CD4-positive, alpha-beta T cell treated with Interleukin-2 at 100 ng/mL for 4 hours (primary cell): Measurements from ENCODE around the gene SIGLEC12.

Source experiments
- DNase-seq: peaks from one replicate; pipeline ENCODE4 v3.0.0-alpha.2; 2020; ENCODE audit warnings: low spot score

The SIGLEC12 gene

DNA sequence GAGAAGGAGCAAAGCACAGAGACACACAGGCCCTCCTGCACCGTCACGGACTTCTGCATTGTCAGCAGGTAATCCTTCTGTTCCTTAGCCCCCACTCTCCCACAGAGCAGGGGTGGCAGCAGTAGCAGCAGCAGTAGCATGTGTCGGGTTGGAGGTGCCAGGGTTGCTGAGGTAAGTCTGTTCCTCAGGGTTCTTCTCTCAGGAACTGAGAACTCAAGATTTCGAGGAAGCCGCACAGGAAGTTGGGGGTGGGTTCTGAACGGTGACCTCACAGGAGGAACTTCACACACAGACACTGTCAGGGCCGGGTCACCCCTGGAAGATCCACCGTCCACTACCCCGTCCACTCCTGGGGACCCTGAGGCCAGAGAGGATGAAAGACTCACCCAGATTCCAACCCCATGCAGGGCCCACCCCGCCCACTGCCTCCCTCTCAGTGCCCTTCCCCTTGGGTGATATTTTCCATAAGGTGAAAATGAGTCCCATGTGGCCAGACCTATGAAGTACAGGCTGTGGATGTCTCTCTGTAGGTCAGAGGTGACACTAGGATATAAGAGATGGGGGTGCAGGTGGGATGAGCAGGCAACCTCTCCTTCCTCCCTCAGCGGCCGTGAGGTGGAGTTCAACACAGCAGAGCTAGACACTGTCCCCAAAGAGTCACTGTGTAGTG, at the start of gene SIGLEC12:
Gene SIGLEC12, minus strand, starts transcription at position 207 of the 670 bp plus-strand sequence. Its CDS starts 67 bp downstream, at position 140.
- no peak for DNase-seq

DNA sequence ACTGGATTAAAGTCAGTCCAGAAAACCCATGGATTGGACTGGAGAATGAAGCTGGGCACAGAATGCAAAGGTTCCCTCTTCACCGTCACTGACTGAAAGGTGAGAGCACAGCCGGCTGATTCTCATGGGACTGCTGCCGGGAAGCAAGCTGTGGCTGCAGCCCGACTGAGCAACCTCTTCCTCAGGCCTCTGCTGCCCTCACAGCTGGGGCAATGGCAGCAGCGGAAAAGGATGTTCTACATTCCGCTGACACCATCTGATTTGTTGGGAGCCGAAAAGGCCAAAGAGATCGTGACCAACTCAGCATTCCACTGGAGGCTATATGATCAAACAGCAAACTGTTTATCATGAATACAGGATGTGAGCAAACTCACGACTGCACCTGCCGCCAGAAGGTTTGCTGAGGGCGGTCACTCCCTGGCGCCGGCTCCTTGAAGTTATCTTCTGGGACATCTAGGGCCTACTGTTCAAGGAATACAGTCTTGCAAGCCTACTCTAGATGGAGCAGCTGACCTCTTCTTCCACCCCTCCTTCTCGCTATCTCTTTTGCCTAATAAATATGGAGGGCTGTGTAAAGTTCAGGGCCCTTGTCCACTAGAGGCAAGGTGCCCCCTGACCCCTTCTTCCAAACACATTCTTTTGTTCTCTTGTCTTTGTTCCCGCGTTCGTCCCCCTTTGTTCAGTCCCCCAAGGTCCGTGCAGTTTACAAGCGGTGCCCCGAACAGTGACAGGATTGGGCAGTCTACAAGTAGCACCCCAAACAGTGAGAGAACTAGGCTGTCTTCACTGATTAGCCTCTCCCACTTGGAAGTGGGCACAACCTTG, 49.5 kb upstream of the SIGLEC12 start:
- DNase-seq: no peak

DNA sequence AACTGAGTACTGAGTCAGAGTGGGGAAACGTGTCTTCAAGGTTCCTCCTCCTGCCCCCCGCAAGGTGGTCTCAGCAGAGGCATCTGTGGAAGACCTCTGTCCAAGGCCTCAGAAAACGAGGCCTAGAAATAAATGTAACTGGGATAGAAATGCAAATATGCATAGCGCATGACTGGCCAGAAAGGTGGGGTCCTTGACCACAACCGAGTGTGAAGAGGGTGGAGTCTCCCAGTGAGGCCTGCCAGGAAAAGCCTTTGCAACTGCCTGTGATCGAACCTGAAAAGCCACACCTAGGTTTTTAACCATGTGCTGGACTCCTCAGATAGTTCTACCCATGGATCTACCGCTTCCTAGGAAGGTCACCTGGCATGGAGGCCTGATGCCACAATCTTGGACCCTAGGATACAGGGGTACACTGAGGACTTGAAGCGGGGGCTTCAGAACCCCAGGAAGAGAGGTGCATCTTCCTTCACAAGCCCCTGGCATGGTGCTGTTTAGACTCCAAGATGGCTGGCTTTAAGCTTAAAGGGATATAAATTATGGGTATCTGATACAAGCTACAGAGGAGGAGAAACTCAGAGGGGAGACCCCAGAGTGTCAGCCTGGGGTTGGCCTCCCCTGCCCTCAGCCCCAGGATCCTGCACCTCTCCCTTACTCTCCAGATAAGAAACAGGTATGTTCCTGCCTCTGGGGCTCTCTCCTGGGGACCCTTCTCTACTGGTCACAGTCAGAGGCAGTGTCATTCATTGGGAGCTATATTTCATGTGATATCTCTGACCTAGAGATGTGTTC, 48.1 kb upstream of the SIGLEC12 start:
- no peak for DNase-seq

DNA sequence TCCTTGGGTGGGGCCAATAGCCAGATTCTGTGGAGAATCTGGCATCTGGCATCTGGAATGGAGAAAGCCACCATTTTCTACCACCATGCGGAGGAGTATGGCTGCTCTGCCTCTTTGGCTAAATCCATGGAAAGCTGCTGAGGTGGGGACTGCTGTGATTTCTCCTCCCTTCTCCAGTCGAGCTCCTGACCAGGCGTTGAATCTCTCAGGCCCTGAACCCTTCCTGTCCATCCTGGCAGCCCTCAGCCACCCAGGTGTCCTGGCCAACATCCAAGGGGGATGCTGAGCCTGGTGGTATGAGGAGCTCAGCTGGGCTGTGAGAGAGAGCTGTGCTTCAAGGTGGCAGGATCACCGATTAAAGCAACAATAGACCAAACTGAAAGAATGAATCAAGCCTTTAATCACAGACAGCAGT, 47.3 kb upstream of the SIGLEC12 start:
- no peak for DNase-seq

DNA sequence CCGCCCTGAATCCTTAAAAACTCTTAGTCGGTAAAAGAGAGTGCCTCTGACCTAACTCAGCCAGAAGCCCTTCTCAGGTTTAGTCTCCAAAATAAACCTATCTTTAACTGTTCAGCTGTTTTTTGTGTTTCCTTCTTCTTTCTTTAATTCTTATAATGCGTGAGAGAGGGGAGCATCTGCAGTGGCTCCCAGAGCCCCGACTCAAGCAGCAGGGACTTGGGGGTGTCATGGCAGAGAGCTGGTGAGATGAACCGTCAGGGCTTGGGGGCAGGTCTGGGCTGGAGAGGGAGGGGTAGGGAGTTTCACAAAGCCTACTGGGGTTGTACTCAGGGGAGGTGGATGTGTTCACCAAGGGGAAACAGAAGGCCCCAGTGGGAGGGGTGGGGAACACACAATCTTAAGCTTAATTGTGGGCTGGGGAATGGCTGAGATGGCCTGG, 46.6 kb upstream of the SIGLEC12 start:
- DNase-seq: no peak

DNA sequence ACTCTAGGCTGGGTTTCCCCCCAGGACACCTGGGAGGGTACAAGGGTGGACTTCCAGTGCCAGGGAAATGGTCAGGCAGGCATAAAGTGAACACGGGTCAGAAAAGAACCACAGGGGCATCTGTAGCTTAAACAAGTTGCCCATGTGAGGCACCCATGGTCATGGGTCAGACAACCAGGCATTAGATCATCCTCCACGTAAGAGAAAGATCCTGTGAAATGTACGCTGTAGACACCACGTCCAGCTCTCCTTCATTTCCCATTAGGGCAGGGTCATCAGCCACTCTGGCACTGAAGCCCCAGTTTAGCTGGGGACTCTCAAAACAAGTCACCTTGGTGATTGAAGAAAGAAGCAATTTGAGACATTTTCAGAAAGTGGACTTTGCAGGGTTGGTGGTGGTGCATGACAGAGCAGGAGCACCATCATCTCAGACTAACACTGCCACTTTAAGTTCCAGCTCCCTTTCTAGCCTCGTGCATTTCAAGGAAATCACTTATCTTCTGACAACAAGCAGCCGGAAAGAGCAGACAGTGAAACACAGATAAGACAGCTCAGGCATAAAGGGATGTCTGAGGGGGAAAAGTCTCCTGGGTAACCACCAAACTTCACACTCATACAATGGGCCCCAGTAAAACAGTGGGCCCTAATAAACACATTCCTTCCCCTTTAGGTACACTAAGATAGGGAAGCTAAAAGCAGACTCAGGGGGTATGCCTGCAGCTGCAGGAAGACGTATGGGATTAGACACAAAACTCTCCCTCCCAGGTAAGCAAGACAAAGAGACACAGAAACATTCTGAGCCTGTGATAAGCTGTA, 46.0 kb upstream of the SIGLEC12 start:
- DNase-seq: no peak

DNA sequence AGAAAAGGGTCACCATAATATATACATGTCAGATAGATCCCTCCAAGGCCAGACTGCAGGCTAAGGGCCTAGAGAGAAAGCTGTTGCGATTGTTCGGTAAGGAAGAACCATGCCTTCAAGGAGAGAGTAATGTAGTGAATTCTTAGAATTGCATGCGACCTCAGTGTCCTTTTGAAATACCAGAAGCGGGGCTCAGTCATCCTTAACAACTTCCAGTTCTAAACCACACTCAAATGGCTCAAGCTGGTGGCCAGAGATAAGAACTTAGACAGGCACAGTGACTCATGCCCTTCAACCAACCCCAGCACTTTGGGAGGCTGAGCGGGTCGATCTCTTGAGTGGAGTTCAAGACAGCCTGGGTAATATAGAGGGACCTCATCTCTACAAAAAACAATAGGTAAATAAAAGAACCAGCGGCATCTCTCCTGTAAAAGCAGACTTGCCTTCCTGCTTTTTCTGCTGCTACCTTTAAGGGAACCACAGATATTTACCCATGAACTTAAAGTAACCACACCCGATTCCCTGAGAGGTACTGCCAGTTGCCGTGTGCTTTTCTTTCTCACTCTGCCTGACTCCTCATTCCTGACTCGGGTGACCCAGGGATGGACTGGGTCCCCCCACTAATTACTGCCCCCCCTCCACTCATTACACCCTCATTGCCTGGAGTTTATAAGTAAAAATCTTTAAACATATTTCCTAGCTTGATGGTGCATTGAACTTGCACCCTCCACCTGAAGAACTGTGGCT, 45.2 kb upstream of the SIGLEC12 start:
- DNase-seq: no peak

DNA sequence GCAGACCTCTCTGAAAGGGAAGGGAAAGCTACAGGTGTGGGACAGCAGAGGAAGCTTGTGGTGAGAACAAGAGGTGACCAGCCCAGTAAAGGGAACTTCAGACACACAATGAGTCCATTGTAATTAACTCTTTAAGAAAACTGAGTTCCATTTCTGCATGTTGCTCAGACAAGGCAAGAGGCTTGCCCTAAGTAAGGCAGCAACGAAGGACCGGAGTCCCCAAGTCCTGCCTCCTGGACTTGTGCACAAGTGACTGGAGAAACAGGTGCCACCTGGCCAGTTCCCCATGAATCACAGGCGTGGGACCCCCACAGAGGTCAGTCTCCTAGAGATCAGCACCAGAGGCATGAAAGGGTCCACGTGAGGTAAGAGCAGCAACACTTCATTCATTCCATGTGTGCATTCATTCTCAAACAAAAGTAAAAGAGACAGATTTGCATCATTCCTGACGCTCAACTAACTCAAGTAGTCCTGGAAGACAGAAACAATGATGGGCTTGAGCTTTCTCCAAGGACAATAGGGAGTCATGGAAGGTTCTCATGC, 44.6 kb upstream of the SIGLEC12 start:
- no peak for DNase-seq

DNA sequence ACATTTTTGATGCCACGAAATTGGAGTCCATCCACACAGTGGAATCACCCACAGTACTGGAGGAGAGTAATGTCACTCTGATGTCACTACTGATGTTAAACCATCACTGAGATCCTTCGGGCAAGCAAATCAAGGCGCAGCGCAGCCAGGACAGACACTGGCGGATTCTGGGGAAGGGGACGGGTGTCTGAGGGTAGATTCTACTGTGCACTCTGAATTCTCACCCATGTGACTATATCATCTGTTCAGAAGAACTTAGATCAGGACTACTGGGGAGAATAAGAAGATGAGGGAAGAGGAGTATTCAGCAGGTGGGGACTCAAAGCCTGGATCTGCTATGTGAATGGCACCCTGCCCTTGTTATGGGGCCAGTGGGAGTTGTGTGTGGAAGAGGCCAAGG, 42.4 kb upstream of the SIGLEC12 start:
- DNase-seq: no peak

DNA sequence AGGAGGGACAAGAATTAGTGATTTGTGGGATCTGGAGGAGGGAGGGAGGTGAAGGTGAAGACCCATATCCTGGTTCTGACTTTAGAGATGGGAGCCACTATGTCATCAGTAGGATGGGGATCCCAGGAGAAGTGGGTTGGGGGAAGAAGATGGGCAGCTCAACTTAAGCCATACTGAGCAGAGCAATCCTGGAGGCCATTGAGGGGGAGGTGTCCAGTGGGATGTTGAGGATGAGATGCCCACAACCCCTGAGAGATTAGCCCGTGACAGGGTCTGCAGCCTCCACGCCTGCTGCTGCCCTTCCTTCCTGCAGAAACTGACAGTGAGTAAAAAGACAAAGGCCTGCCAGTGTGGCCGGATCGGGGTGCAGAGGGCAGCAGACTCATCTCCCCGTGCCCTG, 41.1 kb upstream of the SIGLEC12 start:
- DNase-seq: no peak

DNA sequence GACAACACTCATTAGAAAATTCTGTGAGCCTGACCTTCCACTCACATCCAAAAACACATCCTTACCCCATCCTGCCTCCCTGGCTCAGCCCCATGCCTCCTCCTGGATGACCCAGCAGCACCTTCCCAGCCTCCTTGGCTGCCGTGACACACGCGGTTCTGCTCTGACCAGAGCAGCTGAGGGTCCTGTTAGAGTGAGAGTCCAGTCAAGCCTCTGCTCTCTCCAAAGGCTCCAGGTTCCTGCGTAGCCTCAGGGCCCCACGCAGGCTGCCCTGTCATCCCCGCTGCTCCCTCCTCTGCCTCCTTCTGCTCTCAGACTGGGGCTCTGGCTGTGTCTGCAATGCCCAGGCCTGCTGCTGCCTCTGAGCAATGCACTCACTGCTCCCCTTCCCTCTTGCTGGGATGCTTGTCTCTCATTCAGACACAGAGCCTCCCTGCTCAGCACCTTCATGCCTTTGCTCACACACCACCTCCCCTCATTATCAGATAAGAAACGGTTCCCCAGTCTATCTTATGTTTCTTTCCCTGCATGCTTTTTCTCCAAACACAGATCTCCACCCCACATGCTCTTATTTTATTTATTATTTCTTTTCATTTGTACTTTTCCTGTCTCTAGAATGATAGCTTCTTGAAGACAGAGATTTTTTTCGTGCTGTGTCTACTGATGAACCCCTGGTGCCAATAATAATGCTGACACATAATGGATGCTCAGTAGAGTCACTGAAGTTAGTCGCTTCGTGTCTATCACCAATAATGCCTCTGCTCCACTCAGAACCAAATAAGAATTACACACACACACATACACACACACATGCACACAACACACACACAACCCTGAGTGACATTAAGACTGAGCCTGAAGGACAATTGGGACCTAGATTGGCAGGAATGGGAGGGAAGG, 40.1 kb upstream of the SIGLEC12 start:
- DNase-seq: no peak

DNA sequence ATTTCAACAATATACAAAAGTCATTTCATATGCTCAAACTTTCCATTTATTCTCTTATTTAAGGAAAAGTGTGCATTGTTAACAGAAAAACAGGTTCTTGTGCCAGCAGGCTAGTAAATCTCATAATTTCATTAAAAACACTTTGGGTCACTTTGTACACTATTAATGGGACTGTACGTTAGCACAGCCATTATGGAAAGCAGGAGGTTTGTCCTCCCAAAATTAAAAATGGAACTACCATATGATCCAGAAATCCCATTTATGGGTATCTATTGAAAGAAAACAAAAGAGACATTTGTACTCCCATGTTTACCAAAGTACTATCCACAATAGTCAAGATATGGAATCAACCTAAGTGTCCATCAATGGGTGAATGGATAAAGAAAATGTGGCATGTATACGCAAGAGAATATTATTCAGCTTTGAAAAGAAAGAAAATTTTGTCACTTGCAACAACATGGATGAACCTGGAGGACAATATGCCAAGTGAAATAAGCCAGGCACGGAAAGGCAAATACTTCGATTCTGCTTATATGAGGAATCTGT, 38.3 kb upstream of the SIGLEC12 start:
- no peak for DNase-seq

DNA sequence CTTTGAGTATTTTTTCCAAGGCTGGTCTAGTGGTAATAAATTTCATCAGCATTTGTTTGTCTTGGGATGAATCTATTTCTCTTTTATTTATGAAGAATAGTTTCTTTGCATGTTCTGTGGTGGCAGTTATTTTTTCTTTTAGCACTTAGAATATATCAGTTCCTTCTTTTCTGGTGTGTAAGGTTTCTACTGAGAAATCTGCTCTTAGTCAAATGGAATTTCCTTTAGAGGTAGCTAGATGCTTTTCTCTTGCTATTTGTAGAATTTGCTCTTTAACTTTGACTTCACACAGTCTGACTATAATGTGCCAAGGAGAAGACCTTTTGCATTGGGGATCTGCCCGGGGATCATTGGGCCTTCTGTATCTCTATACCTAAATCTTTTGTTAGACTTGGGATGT, 33.9 kb upstream of the SIGLEC12 start:
- no peak for DNase-seq

DNA sequence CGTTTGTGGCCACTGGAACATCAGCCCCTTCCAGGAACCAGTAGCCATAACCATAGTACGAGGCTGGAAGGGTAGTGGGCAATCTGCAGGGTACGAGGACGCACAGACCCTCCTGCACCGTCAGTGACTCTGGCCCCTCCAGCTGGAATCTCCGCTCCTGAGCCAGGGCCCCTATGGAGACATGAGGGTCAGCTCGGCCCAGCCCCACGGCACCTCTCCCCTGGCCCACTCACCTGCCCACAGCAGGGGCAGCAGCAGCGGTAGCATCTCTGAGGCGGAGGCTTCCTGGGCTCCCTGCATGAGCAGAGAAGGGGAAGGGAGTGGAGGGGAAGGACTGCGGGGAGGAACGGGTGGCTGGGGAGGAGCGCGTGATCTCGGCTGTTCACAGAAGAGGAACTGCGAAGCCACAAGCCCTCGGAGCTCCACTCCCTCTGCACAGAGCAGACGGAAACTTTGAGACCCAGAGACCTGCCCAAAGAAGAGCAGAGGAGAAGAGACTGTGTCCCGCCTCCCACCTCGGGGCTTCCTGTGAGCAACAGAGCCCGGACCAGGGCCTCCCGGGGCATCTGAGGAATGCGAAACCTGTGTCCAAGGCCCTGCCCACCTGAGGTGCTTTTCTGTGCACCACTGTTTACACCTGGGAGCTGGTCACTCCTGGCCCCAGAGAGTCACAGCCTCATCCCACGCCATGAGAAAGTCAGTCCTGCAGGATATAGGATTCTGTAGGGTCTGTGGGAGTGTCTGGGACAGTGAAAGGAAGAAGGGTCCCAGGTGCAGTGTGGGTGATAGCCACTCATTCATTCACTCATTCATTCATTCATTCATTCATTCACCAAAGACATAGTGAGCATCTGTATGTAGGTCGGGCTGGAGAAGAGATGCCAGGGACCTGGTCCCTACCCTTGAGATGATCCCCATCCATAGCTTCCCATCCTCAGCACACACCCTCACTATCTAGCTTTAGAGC, 30.0 kb upstream of the SIGLEC12 start, which contains the start of gene SIGLEC6:
Gene SIGLEC6, minus strand, starts transcription at position 322 of the 967 bp plus-strand sequence. Its CDS starts 22 bp downstream, at position 300.
- peak; percentile 17 for DNase-seq

DNA sequence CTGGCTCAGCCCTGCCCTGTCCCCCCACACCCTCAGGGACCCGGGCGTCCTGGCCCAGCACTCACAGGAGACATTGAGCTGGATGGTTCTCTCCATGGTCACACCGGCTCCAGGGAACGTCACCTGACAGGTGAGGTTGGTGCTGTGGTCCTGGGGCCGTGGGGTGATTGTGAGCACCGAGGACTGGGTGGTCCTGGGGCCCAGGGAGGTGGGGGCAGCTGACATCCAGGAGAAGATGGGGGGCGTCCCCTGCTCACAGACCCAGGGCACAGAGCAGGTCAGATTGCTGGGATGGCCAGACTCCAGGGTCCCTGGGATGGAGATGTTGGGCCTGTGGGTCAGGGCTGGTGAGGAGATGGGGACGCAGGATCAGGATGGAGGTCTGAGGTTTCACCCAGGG, 29.0 kb upstream of the SIGLEC12 start:
- DNase-seq: no peak

DNA sequence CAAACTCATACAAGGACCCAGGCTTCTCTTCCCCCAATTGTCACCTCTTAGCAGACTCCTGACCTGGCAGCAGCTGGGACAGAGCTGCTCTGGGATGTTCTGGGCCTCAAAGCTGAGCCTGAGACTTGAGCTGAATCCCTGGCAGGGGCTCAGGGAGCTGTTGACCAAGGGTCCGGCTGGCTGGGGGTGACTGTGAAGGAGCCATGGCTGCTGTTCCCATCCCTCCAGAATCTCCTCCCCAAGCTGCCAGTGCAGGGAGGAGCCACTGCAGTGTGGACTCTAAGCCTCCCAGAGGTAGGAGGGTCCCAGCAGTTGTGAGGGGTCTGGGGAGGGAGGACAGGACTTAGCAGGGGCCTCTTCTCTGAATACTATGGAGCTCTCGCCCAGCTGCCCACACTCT, 27.7 kb upstream of the SIGLEC12 start:
- no peak for DNase-seq

DNA sequence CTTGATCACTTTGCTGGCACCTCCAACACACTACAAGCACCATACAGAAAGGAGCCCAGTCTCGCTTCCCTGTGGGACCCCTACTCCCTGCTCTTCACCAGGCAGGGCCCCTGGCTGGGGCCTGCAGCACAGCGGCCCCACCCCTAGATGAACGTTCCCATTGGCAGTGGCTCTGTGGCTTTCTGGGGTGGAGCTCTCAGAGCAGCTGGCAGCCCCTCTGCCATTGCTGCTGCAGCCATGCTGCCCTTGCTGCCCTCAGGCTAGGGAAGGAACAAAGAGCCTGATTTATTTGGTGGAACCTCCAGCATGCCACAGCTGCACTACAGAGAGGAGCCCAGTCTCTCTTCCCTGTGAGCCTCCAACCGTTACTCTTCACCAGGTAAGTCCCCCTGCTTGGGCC, 24.1 kb upstream of the SIGLEC12 start:
- no peak for DNase-seq

DNA sequence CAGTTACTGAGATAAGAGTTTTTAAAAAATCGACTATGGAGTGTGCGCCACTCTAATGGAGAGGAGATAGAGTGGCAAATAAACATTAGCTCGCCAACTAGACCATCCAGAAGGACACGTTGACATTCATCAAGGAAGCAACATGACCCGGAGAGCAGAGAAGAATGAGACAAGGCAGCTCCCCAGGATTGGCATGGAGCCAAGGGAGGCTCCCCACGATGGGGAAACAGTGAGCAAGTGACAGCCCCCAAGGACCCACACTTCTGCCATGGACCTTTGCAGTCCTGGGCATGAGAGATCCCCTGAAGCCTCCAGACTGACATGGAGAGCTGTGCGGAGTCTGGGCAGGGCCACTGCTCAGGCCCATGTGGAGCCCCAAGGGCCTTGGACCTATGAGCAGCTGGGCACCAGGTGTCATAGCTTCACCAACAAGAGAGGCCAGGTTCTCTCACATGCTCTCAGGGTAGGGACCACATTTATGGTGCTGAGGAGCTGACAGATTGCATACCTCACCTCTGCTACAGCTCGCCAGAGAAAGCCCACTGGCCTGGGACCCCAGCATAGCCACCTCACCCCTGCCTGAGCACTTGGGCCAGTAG, 23.2 kb upstream of the SIGLEC12 start:
- no peak for DNase-seq
